SK-N-SH (cell line): Measurements from ENCODE around the gene MAP3K4. TPM values are rescaled to one million over a fixed set of nuclear protein-coding genes. Genes with fewer than 3 reads are reported as not detected.

Experiments
- CTCF ChIA-PET: fragments of 300-600, 350-600 bp; formaldehyde crosslinking; extraction: SDS; loops from one replicate; lab custom pipeline; 2021; lab: Yijun Ruan, JAX
- POLR2A ChIA-PET: fragments of 350-600 bp; sonication (Branson Sonifier 250); formaldehyde crosslinking; extraction: SDS; loops from one replicate; lab custom pipeline; 2020; ENCODE audit warnings: antibody characterized with exemption, inconsistent platforms; lab: Yijun Ruan, JAX
- DNase-seq: peaks from one replicate; pipeline ENCODE4 v3.0.0; 2012
- H2AFZ ChIP-seq: fragments of 200-600 bp; sonication (generic); 2 replicates; pipeline ENCODE4 v1.8.1; 2016; ENCODE audit warnings: antibody characterized with exemption, mild to moderate bottlenecking, low read depth
- H3F3A ChIP-seq: fragments of 200-600 bp; sonication (generic); replicated peaks from 2 replicates; pipeline ENCODE3; 2016; ENCODE audit warnings: antibody characterized with exemption, mild to moderate bottlenecking; ENCODE audit not compliant: insufficient read depth
- H3K27ac ChIP-seq, 2 experiments: fragments of 200-500 bp in 1 of 2; fragments of 200-600 bp in 1 of 2; sonication (Bioruptor generic) in 1 of 2; sonication (generic), shearing (Covaris generic) in 1 of 2; 2 replicates each; pipeline versions ENCODE4 v1.5.1 to v1.6.1; 2014 to 2016; ENCODE audit warnings: low read depth in 2 of 2, inconsistent platforms in 1 of 2, low read length in 1 of 2, mild to moderate bottlenecking in 1 of 2, mixed read lengths in 1 of 2
- H3K27me3 ChIP-seq: fragments of 200-600 bp; sonication (generic), shearing (Covaris generic); 2 replicates; pipeline ENCODE4 v1.6.1; 2016; ENCODE audit warnings: mixed run types; ENCODE audit not compliant: insufficient read depth
- H3K36me3 ChIP-seq, 2 experiments: fragments of 200-500 bp in 1 of 2; fragments of 200-600 bp in 1 of 2; sonication (Bioruptor generic) in 1 of 2; sonication (generic) in 1 of 2; replicated peaks in 1 of 2; 2 replicates each; pipeline versions ENCODE3 to v1.5.1; 2014 to 2016; ENCODE audit warnings: low read length in 1 of 2, mild to moderate bottlenecking in 1 of 2; ENCODE audit not compliant: insufficient read depth in 2 of 2, control insufficient read depth in 1 of 2
- H3K4me1 ChIP-seq, 2 experiments: fragments of 200-500 bp in 1 of 2; fragments of 200-600 bp in 1 of 2; sonication (Bioruptor generic) in 1 of 2; sonication (generic), shearing (Covaris generic) in 1 of 2; 2 replicates each; pipeline versions ENCODE4 v1.5.1 to v1.6.1; 2014 to 2016; ENCODE audit warnings: low read depth in 1 of 2, low read length in 1 of 2, mixed run types in 1 of 2; ENCODE audit not compliant: insufficient read depth in 2 of 2, control insufficient read depth in 1 of 2
- H3K4me2 ChIP-seq: fragments of 200-600 bp; sonication (generic), shearing (Covaris generic); 2 replicates; pipeline ENCODE4 v1.6.1; 2017; ENCODE audit warnings: mixed run types
- H3K4me3 ChIP-seq, 2 experiments: fragments of 200-500 bp in 1 of 2; fragments of 200-600 bp in 1 of 2; sonication (Bioruptor generic) in 1 of 2; sonication (generic), shearing (Covaris generic) in 1 of 2; 2 replicates each; pipeline versions ENCODE4 v1.5.1 to v1.8.1; 2014 to 2016; ENCODE audit warnings: low read depth in 2 of 2, inconsistent platforms in 1 of 2, low read length in 1 of 2, mild to moderate bottlenecking in 1 of 2, mixed read lengths in 1 of 2, moderate library complexity in 1 of 2
- H3K79me2 ChIP-seq: fragments of 200-600 bp; sonication (generic); 2 replicates; pipeline ENCODE4 v1.8.1; 2017; ENCODE audit warnings: mild to moderate bottlenecking; ENCODE audit not compliant: insufficient read depth
- H3K9ac ChIP-seq: fragments of 200-600 bp; sonication (generic); 2 replicates; pipeline ENCODE4 v1.6.1; 2017; ENCODE audit warnings: mixed run types
- H3K9me2 ChIP-seq: fragments of 200-600 bp; sonication (generic); 2 replicates; pipeline ENCODE4 v1.6.1; 2017; ENCODE audit warnings: mixed run types
- H3K9me3 ChIP-seq: fragments of 200-600 bp; sonication (generic); 2 replicates; pipeline ENCODE4 v1.6.1; 2017; ENCODE audit warnings: mixed run types, mild to moderate bottlenecking, moderate library complexity
- H4K20me1 ChIP-seq: fragments of 200-600 bp; sonication (generic); 2 replicates; pipeline ENCODE4 v1.6.1; 2017; ENCODE audit warnings: mild to moderate bottlenecking, mixed run types; ENCODE audit not compliant: insufficient read depth
- CHD2 ChIP-seq: fragments of 150-350 bp; IDR thresholded peaks from 2 replicates; pipeline ENCODE4 v1.6.1; 2018; ENCODE audit warnings: low read length; ENCODE audit not compliant: partially characterized antibody
- ELF1 ChIP-seq: IDR thresholded peaks from 2 replicates; pipeline ENCODE4 v1.4.0; 2012
- EP300 ChIP-seq, 2 experiments: IDR thresholded peaks; 2 replicates each; pipeline versions ENCODE4 v1.4.0 to v1.6.1; 2012; ENCODE audit warnings: borderline replicate concordance in 1 of 2, low read depth in 1 of 2, low read length in 1 of 2
- FOSL2 ChIP-seq: IDR thresholded peaks from 2 replicates; pipeline ENCODE4 v1.4.0; 2012; ENCODE audit warnings: low read depth, mild to moderate bottlenecking, moderate library complexity, borderline replicate concordance
- FOXM1 ChIP-seq: IDR thresholded peaks from 2 replicates; pipeline ENCODE4 v1.4.0; 2012; ENCODE audit warnings: low read depth, mild to moderate bottlenecking
- GABPA ChIP-seq: IDR thresholded peaks from 2 replicates; pipeline ENCODE4 v1.4.0; 2012; ENCODE audit warnings: low read depth, mild to moderate bottlenecking
- GATA2 ChIP-seq: sonication (generic); formaldehyde crosslinking; IDR thresholded peaks from 2 replicates; pipeline ENCODE4 v1.5.0; 2020; ENCODE audit warnings: mild to moderate bottlenecking, missing genetic modification reagents
- MAX ChIP-seq: IDR thresholded peaks from 2 replicates; pipeline ENCODE4 v1.4.0; 2012; ENCODE audit warnings: low read depth
- MXI1 ChIP-seq: IDR thresholded peaks from 2 replicates; pipeline ENCODE4 v1.6.1; 2012; ENCODE audit warnings: mild to moderate bottlenecking, low read depth, low read length, improper control_type of control experiment
- NFIC ChIP-seq: IDR thresholded peaks from 2 replicates; pipeline ENCODE4 v1.4.0; 2012; ENCODE audit warnings: borderline replicate concordance
- NRF1 ChIP-seq: IDR thresholded peaks from 2 replicates; pipeline ENCODE4 v1.6.1; 2012; ENCODE audit warnings: low read depth, mild to moderate bottlenecking, low read length
- RCOR1 ChIP-seq: fragments of 150-350 bp; IDR thresholded peaks from 2 replicates; pipeline ENCODE4 v1.6.1; 2017; ENCODE audit warnings: antibody characterized with exemption, low read length
- RXRA ChIP-seq: IDR thresholded peaks from 2 replicates; pipeline ENCODE4 v1.4.0; 2012; ENCODE audit warnings: low read depth, mild to moderate bottlenecking, borderline replicate concordance
- TCF12 ChIP-seq: IDR thresholded peaks from 2 replicates; pipeline ENCODE4 v1.4.0; 2012
- TEAD4 ChIP-seq: IDR thresholded peaks from 2 replicates; pipeline ENCODE4 v1.4.0; 2012; ENCODE audit warnings: mild to moderate bottlenecking, borderline replicate concordance; ENCODE audit not compliant: insufficient read depth
- YY1 ChIP-seq: IDR thresholded peaks from 2 replicates; pipeline ENCODE4 v1.4.0; 2012; ENCODE audit warnings: low read depth, mild to moderate bottlenecking
- ZBTB33 ChIP-seq: IDR thresholded peaks from 2 replicates; pipeline ENCODE4 v1.4.0; 2012; ENCODE audit warnings: low read depth, borderline replicate concordance
- WGBS: methylation state at CpG from one replicate; pipeline ENCODE4 v1.1.6; 2017; ENCODE audit warnings: low lambda C conversion rate; 5-methylcytosine and 5-hydroxymethylcytosine counted together
- polyA plus RNA-seq, 3 experiments: library from polyadenylated mRNA; depleted of rRNA; stranded (reverse); fragments of >200 nt; gene quantifications; 2 replicates each; pipeline ENCODE4 v1.2.3, GENCODE V29; 2012
- TF ChIP-seq, protein P1 (sequence below): IDR thresholded peaks from 2 replicates; pipeline ENCODE4 v1.6.1; 2012; ENCODE audit warnings: mild to moderate bottlenecking, low read depth, low read length, moderate library complexity
- TF ChIP-seq, protein P2 (sequence below): fragments of 200-600 bp; sonication (generic); IDR thresholded peaks from 2 replicates; pipeline ENCODE4 v1.6.1; 2017; ENCODE audit warnings: antibody characterized with exemption, mild to moderate bottlenecking, moderate library complexity

MAP3K4 gene
- polyA plus RNA-seq, 1 of the 3 experiments (the other 2 are of a cell fraction) = 6.8 TPM

DNA sequence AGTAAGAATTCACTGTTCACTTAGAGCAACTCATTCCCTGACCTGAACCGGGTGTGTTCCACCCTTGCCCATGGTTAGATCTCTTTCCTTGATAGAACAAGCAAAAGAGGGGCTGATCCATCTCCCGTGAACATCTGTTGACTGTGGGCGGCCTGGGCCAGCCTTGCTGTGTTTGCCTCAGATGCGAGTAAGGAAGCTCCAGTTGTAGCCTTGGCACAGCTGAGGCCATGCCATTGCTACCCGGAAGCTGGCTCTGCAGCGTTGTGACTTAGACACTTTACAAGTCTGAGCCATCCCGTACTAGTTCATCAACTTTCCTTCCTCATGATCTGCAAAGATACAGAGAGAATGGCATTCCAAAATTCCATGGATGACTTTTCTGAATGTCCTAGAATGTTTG, 139.0 kb downstream of the MAP3K4 start:
- POLR2A ChIA-PET = no interaction called here
- Histone ChIP-seq H3K4me1 (no peaks in the 10 kb centered on the region), H3K9me3 (no peaks in the 10 kb centered on the region), H3K4me3 (no peak overlapping the region), H4K20me1 (no peaks in the 10 kb centered on the region), H3K27ac (no peak overlapping the region), H3K79me2 (no peaks in the 10 kb centered on the region), H2AFZ (no peak overlapping the region), H3K36me3 (peaks cover 15 to 23% of the 10 kb centered on the region in 2 experiments), H3F3A (no peaks in the 10 kb centered on the region), H3K27me3 (no peaks in the 10 kb centered on the region), H3K9ac (no peak overlapping the region), H3K4me2 (no peak overlapping the region), H3K9me2 (no peaks in the 10 kb centered on the region)
- TF ChIP-seq NRF1 (no peak), GABPA (no peak), MAX (no peak), FOXM1 (no peak), FOSL2 (no peak), RXRA (no peak), NFIC (no peak), MXI1 (no peak), RCOR1 (no peak)
- CTCF ChIA-PET = interaction anchor here (1.1 kb wide), 1 partner anchor 152 kb away, joined by 3 read pairs; no protein-coding TSS in a partner anchor
- 97% methylated on average over 7 of the region's 7 CpGs for WGBS
- DNase-seq = no peak

GRCh38 chr6:161130967-161131766, 139.6 kb downstream of the MAP3K4 start:
- no peaks in the 10 kb centered on the region for H3F3A ChIP-seq
- no peaks in the 10 kb centered on the region for H3K9me2 ChIP-seq
- H2AFZ ChIP-seq = no peak overlapping the region
- no peaks in the 10 kb centered on the region for H3K4me1 ChIP-seq
- no peak overlapping the region for H3K4me3 ChIP-seq
- 98% methylated on average over 3 of the region's 3 CpGs for WGBS
- DNase-seq = no peak
- ChIA-PET CTCF (interaction anchor here (0.6 to 1.1 kb wide), 2 partner anchors 151 to 224 kb away, joined by 3 read pairs; no protein-coding TSS in a partner anchor), POLR2A (no interaction called here)
- no peaks in the 10 kb centered on the region for H3K79me2 ChIP-seq
- H3K9me3 ChIP-seq = no peaks in the 10 kb centered on the region
- H3K36me3 ChIP-seq = peaks cover 15 to 17% of the 10 kb centered on the region in 2 experiments
- H3K4me2 ChIP-seq = no peak overlapping the region
- H3K9ac ChIP-seq = no peak overlapping the region
- H3K27ac ChIP-seq = no peak overlapping the region
- no peaks in the 10 kb centered on the region for H3K27me3 ChIP-seq
- no peaks in the 10 kb centered on the region for H4K20me1 ChIP-seq
- TF ChIP-seq GATA2 (CRISPR knock-in tag) (no peak), TCF12 (no peak), GABPA (no peak), MAX (no peak), TEAD4 (no peak), YY1 (no peak), ZBTB33 (no peak), MXI1 (no peak), CHD2 (no peak), NFIC (no peak), EP300 (IDR thresholded peaks at IDR 0.05; ENCODE audit: borderline replicate concordance in 1 of 2, low read depth in 1 of 2, low read length in 1 of 2) (no peak), ELF1 (no peak)
- TF ChIP-seq, protein P1, sequence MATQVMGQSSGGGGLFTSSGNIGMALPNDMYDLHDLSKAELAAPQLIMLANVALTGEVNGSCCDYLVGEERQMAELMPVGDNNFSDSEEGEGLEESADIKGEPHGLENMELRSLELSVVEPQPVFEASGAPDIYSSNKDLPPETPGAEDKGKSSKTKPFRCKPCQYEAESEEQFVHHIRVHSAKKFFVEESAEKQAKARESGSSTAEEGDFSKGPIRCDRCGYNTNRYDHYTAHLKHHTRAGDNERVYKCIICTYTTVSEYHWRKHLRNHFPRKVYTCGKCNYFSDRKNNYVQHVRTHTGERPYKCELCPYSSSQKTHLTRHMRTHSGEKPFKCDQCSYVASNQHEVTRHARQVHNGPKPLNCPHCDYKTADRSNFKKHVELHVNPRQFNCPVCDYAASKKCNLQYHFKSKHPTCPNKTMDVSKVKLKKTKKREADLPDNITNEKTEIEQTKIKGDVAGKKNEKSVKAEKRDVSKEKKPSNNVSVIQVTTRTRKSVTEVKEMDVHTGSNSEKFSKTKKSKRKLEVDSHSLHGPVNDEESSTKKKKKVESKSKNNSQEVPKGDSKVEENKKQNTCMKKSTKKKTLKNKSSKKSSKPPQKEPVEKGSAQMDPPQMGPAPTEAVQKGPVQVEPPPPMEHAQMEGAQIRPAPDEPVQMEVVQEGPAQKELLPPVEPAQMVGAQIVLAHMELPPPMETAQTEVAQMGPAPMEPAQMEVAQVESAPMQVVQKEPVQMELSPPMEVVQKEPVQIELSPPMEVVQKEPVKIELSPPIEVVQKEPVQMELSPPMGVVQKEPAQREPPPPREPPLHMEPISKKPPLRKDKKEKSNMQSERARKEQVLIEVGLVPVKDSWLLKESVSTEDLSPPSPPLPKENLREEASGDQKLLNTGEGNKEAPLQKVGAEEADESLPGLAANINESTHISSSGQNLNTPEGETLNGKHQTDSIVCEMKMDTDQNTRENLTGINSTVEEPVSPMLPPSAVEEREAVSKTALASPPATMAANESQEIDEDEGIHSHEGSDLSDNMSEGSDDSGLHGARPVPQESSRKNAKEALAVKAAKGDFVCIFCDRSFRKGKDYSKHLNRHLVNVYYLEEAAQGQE = no peak
- TF ChIP-seq, protein P2, sequence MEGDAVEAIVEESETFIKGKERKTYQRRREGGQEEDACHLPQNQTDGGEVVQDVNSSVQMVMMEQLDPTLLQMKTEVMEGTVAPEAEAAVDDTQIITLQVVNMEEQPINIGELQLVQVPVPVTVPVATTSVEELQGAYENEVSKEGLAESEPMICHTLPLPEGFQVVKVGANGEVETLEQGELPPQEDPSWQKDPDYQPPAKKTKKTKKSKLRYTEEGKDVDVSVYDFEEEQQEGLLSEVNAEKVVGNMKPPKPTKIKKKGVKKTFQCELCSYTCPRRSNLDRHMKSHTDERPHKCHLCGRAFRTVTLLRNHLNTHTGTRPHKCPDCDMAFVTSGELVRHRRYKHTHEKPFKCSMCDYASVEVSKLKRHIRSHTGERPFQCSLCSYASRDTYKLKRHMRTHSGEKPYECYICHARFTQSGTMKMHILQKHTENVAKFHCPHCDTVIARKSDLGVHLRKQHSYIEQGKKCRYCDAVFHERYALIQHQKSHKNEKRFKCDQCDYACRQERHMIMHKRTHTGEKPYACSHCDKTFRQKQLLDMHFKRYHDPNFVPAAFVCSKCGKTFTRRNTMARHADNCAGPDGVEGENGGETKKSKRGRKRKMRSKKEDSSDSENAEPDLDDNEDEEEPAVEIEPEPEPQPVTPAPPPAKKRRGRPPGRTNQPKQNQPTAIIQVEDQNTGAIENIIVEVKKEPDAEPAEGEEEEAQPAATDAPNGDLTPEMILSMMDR = no peak
